Measurements from ENCODE around the gene ZNF212.

The ZNF212 gene

GRCh38 chr7:149239345-149240143 lies at the start of gene ZNF212:
ZNF212 (plus strand) TSS chr7:149239651; CDS start chr7:149239779, 128 bp downstream.
- peak; percentile 85 for DNase-seq (ENCODE audit: low spot score)

GRCh38 chr7:149191851-149192250 lies 47.6 kb upstream of the ZNF212 start:
- no peak for DNase-seq (ENCODE audit: low spot score)

GRCh38 chr7:149194799-149195179 lies 44.7 kb upstream of the ZNF212 start:
- no peak for DNase-seq (ENCODE audit: low spot score)

GRCh38 chr7:149195180-149196150 lies 44.0 kb upstream of the ZNF212 start, which contains the start of gene ZNF282:
ZNF282 (plus strand) TSS chr7:149195546; CDS start chr7:149195590, 44 bp downstream.
- peak; percentile 84 for DNase-seq (ENCODE audit: low spot score)

DNA sequence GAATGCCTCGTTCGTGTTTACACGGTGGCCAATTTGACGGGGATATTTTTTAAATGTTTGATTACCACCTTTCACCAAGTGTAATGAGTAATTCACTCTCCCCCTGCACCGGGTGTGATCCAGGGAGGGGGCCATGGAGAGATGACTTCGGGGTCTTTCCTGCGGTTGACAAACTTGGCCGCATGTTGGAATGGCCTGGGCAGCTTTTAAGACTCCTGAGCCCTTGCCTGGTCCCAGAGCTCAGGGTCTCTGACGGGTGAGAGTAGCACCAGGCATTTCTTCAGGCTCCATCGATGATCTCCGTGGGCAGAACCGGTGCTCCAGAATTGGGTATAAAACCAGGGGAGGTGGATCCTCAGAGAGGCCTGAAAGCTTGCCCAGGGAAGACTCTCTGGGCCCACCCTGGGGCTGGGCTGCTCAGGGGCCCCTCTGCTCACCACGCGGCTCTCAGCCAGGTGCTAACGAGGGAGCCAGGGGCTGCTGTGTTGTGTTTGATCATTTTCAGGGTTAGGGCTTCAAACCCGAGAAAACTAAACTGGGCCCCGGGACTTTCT lies 43.2 kb upstream of the ZNF212 start:
- DNase-seq (ENCODE audit: low spot score), result peak; percentile 13

GRCh38 chr7:149196705-149197171 lies 42.7 kb upstream of the ZNF212 start:
- peak; percentile 15 for DNase-seq (ENCODE audit: low spot score)

DNA sequence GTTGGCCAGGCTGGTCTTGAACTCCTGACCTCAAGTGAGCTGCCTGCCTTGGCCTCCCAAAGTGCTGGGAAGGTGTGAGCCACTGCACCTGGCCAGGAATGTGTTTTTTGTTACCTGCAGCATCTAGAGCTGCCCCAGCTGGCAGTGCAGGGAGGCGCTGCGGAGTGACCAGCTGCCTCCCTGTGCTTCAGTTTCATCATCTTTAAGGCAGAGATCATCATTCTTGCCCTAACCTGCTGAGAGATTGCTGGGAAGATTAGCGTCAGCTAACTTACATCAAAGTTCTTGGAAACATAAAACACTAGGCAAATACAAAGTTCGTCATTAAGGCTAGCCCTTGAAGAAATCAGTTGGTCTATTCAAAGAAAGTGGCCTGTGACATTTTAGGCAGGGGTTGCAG lies 41.8 kb upstream of the ZNF212 start:
- DNase-seq (ENCODE audit: low spot score), result no peak

DNA sequence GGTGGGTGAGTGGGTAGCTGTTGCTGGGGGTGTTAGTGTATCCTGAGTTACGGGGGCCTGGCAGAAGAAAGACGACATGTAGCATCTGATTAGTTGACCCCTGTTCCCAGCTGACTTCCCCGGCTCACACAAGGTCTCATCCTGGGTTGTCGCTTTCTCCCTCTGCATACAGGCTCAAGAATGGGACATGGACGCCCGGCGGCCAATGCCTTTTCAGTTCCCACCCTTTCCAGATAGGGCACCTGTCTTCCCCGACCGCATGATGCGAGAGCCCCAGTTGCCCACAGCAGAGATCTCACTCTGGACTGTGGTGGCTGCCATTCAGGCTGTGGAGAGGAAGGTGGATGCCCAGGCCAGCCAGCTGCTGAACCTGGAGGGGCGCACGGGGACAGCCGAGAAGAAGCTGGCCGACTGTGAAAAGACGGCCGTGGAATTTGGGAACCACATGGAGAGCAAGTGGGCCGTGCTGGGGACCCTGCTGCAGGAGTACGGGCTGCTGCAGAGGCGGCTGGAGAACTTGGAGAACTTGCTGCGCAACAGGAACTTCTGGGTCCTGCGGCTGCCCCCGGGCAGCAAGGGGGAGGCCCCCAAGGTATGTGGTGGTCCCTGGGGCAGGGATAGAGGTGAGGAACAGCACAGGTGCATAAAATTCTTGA lies 41.2 kb upstream of the ZNF212 start:
- DNase-seq (ENCODE audit: low spot score), result no peak

- peak; percentile 58 for DNase-seq (ENCODE audit: low spot score)
Measured at GRCh38 chr7:149199234-149199995, 40.0 kb upstream of the ZNF212 start.

DNA sequence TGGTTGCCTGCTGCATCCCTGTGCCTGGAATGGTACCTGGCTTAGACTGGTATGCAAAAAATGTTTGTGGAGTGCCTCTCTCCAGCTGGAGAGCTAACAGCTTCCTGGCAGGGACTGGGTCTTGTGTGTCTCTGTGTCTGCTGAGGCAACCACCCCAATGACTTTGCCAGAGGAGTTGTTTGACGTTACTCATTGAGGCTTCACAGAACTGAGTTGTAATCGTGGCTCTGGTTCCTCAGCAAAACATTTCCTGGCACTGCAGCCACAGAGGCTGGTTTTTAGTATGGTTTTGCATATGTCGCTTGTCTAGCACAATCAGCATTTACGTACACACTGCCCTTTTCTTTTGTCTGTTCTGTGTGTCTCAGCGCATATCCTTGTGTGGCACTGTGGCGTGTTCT lies 36.6 kb upstream of the ZNF212 start:
- no peak for DNase-seq (ENCODE audit: low spot score)

DNA sequence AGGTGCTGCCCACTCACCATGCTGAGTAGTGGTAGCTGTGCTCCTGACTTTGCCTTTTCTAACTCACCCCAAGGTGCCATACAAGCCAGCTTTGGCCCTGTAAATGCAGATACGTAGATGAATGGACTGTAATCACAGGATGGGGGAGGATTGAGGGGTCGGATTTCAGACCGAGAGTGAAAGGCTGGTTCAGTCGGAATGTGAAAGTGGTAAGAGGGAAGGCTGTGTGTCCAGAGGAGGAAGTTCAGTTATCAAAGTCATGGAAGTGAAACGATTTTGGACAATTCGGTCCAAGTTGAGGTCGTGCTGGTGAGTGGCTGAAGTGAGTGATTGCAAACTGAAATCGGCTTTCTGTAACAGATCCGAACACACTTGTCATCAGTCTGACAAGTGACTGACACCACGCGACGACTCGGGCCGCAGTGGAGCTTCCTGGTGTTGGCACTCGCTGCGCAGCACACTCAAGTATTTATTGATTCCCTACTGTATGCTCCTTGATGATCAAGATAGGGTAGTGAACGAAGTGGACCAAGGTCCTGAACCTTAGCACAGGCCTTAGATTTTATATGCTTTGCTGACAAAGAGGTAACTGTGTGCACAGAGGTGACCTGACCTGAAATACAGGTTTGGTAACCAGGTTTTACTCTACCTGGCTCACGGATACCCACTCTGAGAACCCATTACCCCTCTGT lies 33.6 kb upstream of the ZNF212 start:
- no peak for DNase-seq (ENCODE audit: low spot score)

DNA sequence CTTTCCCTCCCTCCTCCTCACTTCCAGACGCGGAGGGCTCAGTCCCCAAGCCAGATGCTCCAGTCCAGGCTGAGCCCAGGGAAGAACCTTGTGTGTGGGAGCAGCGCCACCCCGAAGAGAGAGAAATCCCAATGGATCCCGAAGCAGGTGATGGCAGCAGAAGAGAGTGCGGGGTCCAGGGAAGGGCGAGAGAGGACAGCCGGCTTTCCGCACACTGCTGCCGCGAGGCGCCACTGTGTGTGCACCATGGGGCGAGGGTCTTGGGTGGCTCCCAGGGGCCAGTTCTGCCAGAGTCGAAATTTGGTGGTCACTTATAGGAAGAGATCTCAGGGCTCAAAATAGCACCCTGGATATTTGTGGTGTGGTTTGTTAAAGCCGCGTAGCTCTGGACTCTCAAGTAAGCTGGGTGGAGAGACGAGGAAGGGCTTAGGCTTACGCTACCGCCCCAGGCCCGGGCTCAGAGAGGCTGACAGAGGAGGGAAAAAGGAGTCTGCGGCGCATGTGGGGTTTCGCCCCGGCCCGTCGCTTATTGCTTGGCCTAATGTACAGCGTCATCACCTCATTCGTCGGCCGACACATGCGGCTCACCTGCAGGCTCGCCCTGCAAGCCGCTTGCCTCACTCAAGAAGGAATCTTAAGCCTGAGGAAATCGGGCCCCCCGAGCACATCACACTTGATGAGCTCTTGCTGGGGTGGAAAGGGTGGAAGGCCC lies 32.0 kb upstream of the ZNF212 start:
- no peak for DNase-seq (ENCODE audit: low spot score)

- DNase-seq (ENCODE audit: low spot score), result peak; percentile 69
Measured at GRCh38 chr7:149209518-149210269, 29.8 kb upstream of the ZNF212 start.

- DNase-seq (ENCODE audit: low spot score), result no peak
Measured at GRCh38 chr7:149210551-149210950, 28.9 kb upstream of the ZNF212 start.

GRCh38 chr7:149214020-149214720 lies 25.3 kb upstream of the ZNF212 start:
- DNase-seq (ENCODE audit: low spot score), result no peak

GRCh38 chr7:149216402-149216801 lies 23.0 kb upstream of the ZNF212 start:
- no peak for DNase-seq (ENCODE audit: low spot score)

DNA sequence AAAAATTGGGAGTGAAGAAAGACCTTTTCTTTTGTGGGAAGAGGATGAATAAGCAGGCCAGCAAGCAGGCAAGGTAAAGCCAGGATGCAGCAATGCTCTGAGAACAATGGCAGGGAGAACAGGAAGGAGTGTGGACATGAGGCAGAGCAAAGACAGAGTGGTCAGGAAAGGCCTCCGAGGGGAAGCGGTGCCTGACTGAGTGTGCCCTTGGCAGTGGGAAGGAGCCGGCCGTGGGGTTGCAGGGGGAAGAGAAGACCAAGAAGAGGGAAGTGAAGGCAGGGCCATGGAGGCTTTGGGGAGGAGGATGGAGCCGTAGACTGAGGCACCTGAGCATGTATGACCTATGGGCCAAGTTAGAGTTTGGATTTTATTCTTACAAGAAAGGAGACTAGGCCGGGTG lies 21.9 kb upstream of the ZNF212 start:
- DNase-seq (ENCODE audit: low spot score), result peak; percentile 61

Data from kidney capillary endothelial cell (primary cell).